SU-DHL-6 (cell line): ENCODE results near the gene ACER3.

Experiments
- H2AFZ ChIP-seq: fragments of 200-600 bp; sonication (generic); 2 replicates; pipeline ENCODE4 v1.6.1; 2014; ENCODE audit warnings: low read depth, mild to moderate bottlenecking, moderate library complexity, mixed read lengths, antibody characterized with exemption, low read length; ENCODE audit not compliant: severe bottlenecking
- H3F3A ChIP-seq: fragments of 200-600 bp; shearing (Covaris generic); 2 replicates; pipeline ENCODE4 v1.6.0; 2016; ENCODE audit warnings: antibody characterized with exemption, mild to moderate bottlenecking; ENCODE audit not compliant: insufficient read depth
- H3K27ac ChIP-seq: fragments of 200-600 bp; sonication (generic); 2 replicates; pipeline ENCODE4 v1.5.1; 2016; ENCODE audit warnings: low read depth, mild to moderate bottlenecking, low read length, moderate library complexity, mixed read lengths
- H3K27me3 ChIP-seq: fragments of 200-600 bp; sonication (generic), shearing (Covaris generic); 2 replicates; pipeline ENCODE4 v1.6.0; 2014; ENCODE audit warnings: mild to moderate bottlenecking, low read length
- H3K36me3 ChIP-seq: fragments of 200-600 bp; sonication (generic); 2 replicates; pipeline ENCODE4 v1.6.1; 2014; ENCODE audit warnings: mild to moderate bottlenecking, low read length, mixed read lengths
- H3K4me2 ChIP-seq: fragments of 300-600, 200-600 bp; shearing (Covaris generic), sonication (generic); 2 replicates; pipeline ENCODE4 v1.6.0; 2014; ENCODE audit warnings: low read length, low read depth, mild to moderate bottlenecking; ENCODE audit not compliant: poor library complexity, severe bottlenecking
- H3K4me3 ChIP-seq: fragments of 200-600 bp; sonication (generic); 2 replicates; pipeline ENCODE4 v1.5.1; 2014; ENCODE audit warnings: antibody characterized with exemption, low read length, mild to moderate bottlenecking, mixed read lengths; ENCODE audit not compliant: insufficient read depth, poor library complexity, severe bottlenecking
- H3K79me2 ChIP-seq: fragments of 200-600 bp; sonication (generic); 2 replicates; pipeline ENCODE4 v1.6.1; 2014; ENCODE audit warnings: mild to moderate bottlenecking, low read length, moderate library complexity; ENCODE audit not compliant: insufficient read depth
- H3K9ac ChIP-seq: fragments of 200-600 bp; sonication (generic); 2 replicates; pipeline ENCODE4 v1.7.0; 2014; ENCODE audit warnings: mild to moderate bottlenecking, low read length
- H3K9me2 ChIP-seq: fragments of 200-600 bp; sonication (generic); replicated peaks from 2 replicates; pipeline ENCODE4 v1.6.1; 2014; ENCODE audit warnings: low read length; ENCODE audit not compliant: insufficient read depth
- H3K9me3 ChIP-seq: fragments of 200-600 bp; sonication (generic); 2 replicates; pipeline ENCODE4 v1.6.1; 2014; ENCODE audit warnings: low read length, mixed read lengths; ENCODE audit not compliant: insufficient read depth
- H4K20me1 ChIP-seq: fragments of 200-600 bp; sonication (generic); 2 replicates; pipeline ENCODE4 v1.6.1; 2014; ENCODE audit warnings: low read depth, mild to moderate bottlenecking, antibody characterized with exemption, low read length, moderate library complexity, mixed read lengths
- EZH2phosphoT487 ChIP-seq: fragments of 200-600 bp; sonication (generic), shearing (Covaris generic); conservative IDR thresholded peaks from 2 replicates; pipeline ENCODE4 v1.6.1; 2018; ENCODE audit warnings: mild to moderate bottlenecking, antibody characterized with exemption, low read length, moderate library complexity, mixed read lengths
- TF ChIP-seq, protein P1 (sequence below): fragments of 200-600 bp; sonication (generic); IDR thresholded peaks from one replicate; pipeline ENCODE4 v1.5.1; 2017; ENCODE audit warnings: antibody characterized with exemption, mild to moderate bottlenecking, low read length, moderate library complexity; ENCODE audit not compliant: insufficient read depth, poor library complexity, severe bottlenecking

Gene ACER3

GRCh38 chr11:76911415-76911808, 50.7 kb downstream of the ACER3 start:
- Histone ChIP-seq H3K4me2 (no peak overlapping the region), H3K36me3 (no peaks in the 10 kb centered on the region), H3K4me3 (no peak overlapping the region), H3K9me3 (no peaks in the 10 kb centered on the region; the same call in 1 of the 2 replicates), H3K9me2 (no peaks in the 10 kb centered on the region), H3K79me2 (no peaks in the 10 kb centered on the region), H2AFZ (no peak overlapping the region), H3K27me3 (no peaks in the 10 kb centered on the region), H3K9ac (no peak overlapping the region), H4K20me1 (no peaks in the 10 kb centered on the region), H3F3A (no peaks in the 10 kb centered on the region), H3K27ac (no peak overlapping the region)
- TF ChIP-seq EZH2phosphoT487: no peak
- TF ChIP-seq, protein P1, sequence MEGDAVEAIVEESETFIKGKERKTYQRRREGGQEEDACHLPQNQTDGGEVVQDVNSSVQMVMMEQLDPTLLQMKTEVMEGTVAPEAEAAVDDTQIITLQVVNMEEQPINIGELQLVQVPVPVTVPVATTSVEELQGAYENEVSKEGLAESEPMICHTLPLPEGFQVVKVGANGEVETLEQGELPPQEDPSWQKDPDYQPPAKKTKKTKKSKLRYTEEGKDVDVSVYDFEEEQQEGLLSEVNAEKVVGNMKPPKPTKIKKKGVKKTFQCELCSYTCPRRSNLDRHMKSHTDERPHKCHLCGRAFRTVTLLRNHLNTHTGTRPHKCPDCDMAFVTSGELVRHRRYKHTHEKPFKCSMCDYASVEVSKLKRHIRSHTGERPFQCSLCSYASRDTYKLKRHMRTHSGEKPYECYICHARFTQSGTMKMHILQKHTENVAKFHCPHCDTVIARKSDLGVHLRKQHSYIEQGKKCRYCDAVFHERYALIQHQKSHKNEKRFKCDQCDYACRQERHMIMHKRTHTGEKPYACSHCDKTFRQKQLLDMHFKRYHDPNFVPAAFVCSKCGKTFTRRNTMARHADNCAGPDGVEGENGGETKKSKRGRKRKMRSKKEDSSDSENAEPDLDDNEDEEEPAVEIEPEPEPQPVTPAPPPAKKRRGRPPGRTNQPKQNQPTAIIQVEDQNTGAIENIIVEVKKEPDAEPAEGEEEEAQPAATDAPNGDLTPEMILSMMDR: no peak

GRCh38 chr11:76916712-76917111, 56.0 kb downstream of the ACER3 start:
- H3K9me3 ChIP-seq: no peaks in the 10 kb centered on the region
- no peak for TF ChIP-seq EZH2phosphoT487
- TF ChIP-seq, protein P1: no peak

DNA sequence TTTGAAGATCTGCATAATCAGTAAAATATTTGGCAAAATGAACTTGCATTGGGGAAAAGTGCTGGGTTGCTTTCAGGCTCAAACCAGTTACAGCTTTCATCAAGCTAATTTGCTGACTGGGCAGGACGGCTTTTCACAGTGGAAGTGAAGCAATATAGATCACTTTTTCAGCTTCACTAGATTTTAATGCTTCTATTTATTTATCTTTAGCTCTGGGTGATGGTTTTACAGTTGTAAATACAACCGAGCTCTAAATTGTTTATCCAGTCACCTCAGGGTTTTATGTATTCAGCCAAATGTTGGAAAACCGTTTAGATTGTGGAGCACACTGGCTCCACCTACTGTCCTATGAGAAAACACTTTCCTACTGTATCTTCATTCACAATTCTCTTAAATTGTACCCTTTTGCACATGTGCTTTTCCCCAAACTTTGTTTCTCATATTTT, 58.2 kb downstream of the ACER3 start:
- Histone ChIP-seq H3K36me3 (no peaks in the 10 kb centered on the region), H3K9me3 (no peaks in the 10 kb centered on the region), H3K9ac (no peak overlapping the region), H3F3A (no peaks in the 10 kb centered on the region), H3K79me2 (no peaks in the 10 kb centered on the region), H3K4me2 (no peak overlapping the region), H4K20me1 (no peaks in the 10 kb centered on the region), H3K27me3 (no peaks in the 10 kb centered on the region), H3K27ac (no peak overlapping the region), H3K4me3 (no peak overlapping the region), H3K9me2 (no peaks in the 10 kb centered on the region), H2AFZ (no peak overlapping the region)
- TF ChIP-seq, protein P1: peak; percentile 47
- no peak for TF ChIP-seq EZH2phosphoT487

More at GRCh38 chr11:76916712-76917111, 56.0 kb downstream of the ACER3 start:
- Histone ChIP-seq H2AFZ (no peak overlapping the region), H3K27me3 (no peaks in the 10 kb centered on the region), H3K4me2 (no peak overlapping the region), H3K27ac (no peak overlapping the region), H4K20me1 (no peaks in the 10 kb centered on the region), H3K9me2 (no peaks in the 10 kb centered on the region), H3K9ac (no peak overlapping the region), H3F3A (no peaks in the 10 kb centered on the region), H3K36me3 (no peaks in the 10 kb centered on the region), H3K4me3 (no peak overlapping the region), H3K79me2 (no peaks in the 10 kb centered on the region)
